Mesodermal cell (in vitro differentiated cells): Measurements from ENCODE around the gene HDAC4.

Experiments used
- H3K27ac ChIP-seq: 2 replicates; pipeline ENCODE4 v1.7.0; 2013; ENCODE audit warnings: mild to moderate bottlenecking, low read depth, low read length, moderate library complexity; ENCODE audit not compliant: severe bottlenecking
- H3K36me3 ChIP-seq: 2 replicates; pipeline ENCODE4 v1.7.1; 2013; ENCODE audit warnings: mild to moderate bottlenecking, low read length, moderate library complexity; ENCODE audit not compliant: control insufficient read depth, insufficient read depth
- H3K4me1 ChIP-seq: one replicate; pipeline ENCODE4 v1.7.1; 2013; ENCODE audit warnings: mild to moderate bottlenecking, low read length; ENCODE audit not compliant: insufficient read depth, control insufficient read depth, poor library complexity, severe bottlenecking
- H3K4me3 ChIP-seq: 2 replicates; pipeline ENCODE4 v1.7.0; 2013; ENCODE audit warnings: low read length, control low read depth, mild to moderate bottlenecking; ENCODE audit not compliant: insufficient read depth, poor library complexity, severe bottlenecking; ENCODE audit errors: extremely low read depth
- H3K9me3 ChIP-seq: 2 replicates; pipeline ENCODE4 v1.7.1; 2013; ENCODE audit warnings: mild to moderate bottlenecking, low read length, moderate library complexity; ENCODE audit not compliant: control insufficient read depth
- WGBS, 2 experiments: methylation state at CpG; one replicate each; pipeline ENCODE4 v1.1.5; 2013; ENCODE audit warnings: missing lambda C conversion rate in 2 of 2; ENCODE audit not compliant: insufficient coverage in 2 of 2; 5-methylcytosine and 5-hydroxymethylcytosine counted together

The HDAC4 gene

GRCh38 chr2:239271882-239272281, 128.9 kb downstream of the HDAC4 start:
- Histone ChIP-seq H3K4me1 (peaks cover 13% of the 10 kb centered on the region), H3K9me3 (no peaks in the 10 kb centered on the region)

GRCh38 chr2:239271471-239271870, 129.3 kb downstream of the HDAC4 start:
- WGBS, 2 experiments: 92 to 96% methylated on average over 10 to 11 of the region's 11 CpGs
- peaks cover 13% of the 10 kb centered on the region for H3K4me1 ChIP-seq
- H3K27ac ChIP-seq: no peak overlapping the region
- no peaks in the 10 kb centered on the region for H3K36me3 ChIP-seq
- H3K4me3 ChIP-seq: no peak overlapping the region
- H3K9me3 ChIP-seq: no peaks in the 10 kb centered on the region

More at GRCh38 chr2:239271882-239272281, 128.9 kb downstream of the HDAC4 start:
- Histone ChIP-seq H3K4me3 (no peak overlapping the region), H3K36me3 (no peaks in the 10 kb centered on the region), H3K27ac (no peak overlapping the region)
- 93 to 94% methylated on average over 3 to 4 of the region's 5 CpGs for WGBS, 2 experiments

GRCh38 chr2:239269916-239270315, 130.9 kb downstream of the HDAC4 start:
- WGBS, 2 experiments: 89 to 93% methylated on average over 10 of the region's 10 CpGs
- H3K4me3 ChIP-seq: no peak overlapping the region
- no peaks in the 10 kb centered on the region for H3K9me3 ChIP-seq
- H3K4me1 ChIP-seq: peaks cover 22% of the 10 kb centered on the region
- no peaks in the 10 kb centered on the region for H3K36me3 ChIP-seq
- no peak overlapping the region for H3K27ac ChIP-seq

GRCh38 chr2:239269173-239269885, 131.5 kb downstream of the HDAC4 start:
- no peak overlapping the region for H3K4me3 ChIP-seq
- H3K4me1 ChIP-seq: peaks cover 23% of the 10 kb centered on the region
- no peak overlapping the region for H3K27ac ChIP-seq
- WGBS, 2 experiments: 92 to 94% methylated on average over 7 to 8 of the region's 10 CpGs
- no peaks in the 10 kb centered on the region for H3K9me3 ChIP-seq
- H3K36me3 ChIP-seq: no peaks in the 10 kb centered on the region

- peaks cover 26% of the 10 kb centered on the region for H3K4me1 ChIP-seq
- 77 to 100% methylated on average over 3 of the region's 3 CpGs for WGBS, 2 experiments
- H3K27ac ChIP-seq: no peak overlapping the region
- no peaks in the 10 kb centered on the region for H3K9me3 ChIP-seq
- H3K4me3 ChIP-seq: no peak overlapping the region
- H3K36me3 ChIP-seq: no peaks in the 10 kb centered on the region
These were observed 132.3 kb downstream of the HDAC4 start for GRCh38 chr2:239268549-239268948.

- Histone ChIP-seq H3K4me3 (no peak overlapping the region), H3K9me3 (no peaks in the 10 kb centered on the region), H3K27ac (peak overlapping the region; percentile 16), H3K4me1 (peaks cover 22% of the 10 kb centered on the region), H3K36me3 (no peaks in the 10 kb centered on the region)
- 91 to 95% methylated on average over 3 to 4 of the region's 6 CpGs for WGBS, 2 experiments
These were observed 132.7 kb downstream of the HDAC4 start for GRCh38 chr2:239268082-239268481.

- no peak overlapping the region for H3K4me3 ChIP-seq
- no peaks in the 10 kb centered on the region for H3K36me3 ChIP-seq
- H3K27ac ChIP-seq: no peak overlapping the region
- H3K9me3 ChIP-seq: no peaks in the 10 kb centered on the region
- 84 to 89% methylated on average over 20 to 21 of the region's 22 CpGs for WGBS, 2 experiments
- peaks cover 22% of the 10 kb centered on the region for H3K4me1 ChIP-seq
These were observed 133.4 kb downstream of the HDAC4 start for GRCh38 chr2:239267288-239267951.

- H3K4me1 ChIP-seq: peaks cover 22% of the 10 kb centered on the region
- no peaks in the 10 kb centered on the region for H3K36me3 ChIP-seq
- H3K27ac ChIP-seq: no peak overlapping the region
- H3K9me3 ChIP-seq: no peaks in the 10 kb centered on the region
- 98% methylated on average over 7 to 10 of the region's 10 CpGs for WGBS, 2 experiments
- H3K4me3 ChIP-seq: no peak overlapping the region
These were observed 134.0 kb downstream of the HDAC4 start for GRCh38 chr2:239266779-239267287.

GRCh38 chr2:239266434-239266766, 134.4 kb downstream of the HDAC4 start:
- Histone ChIP-seq H3K9me3 (no peaks in the 10 kb centered on the region), H3K27ac (no peak overlapping the region)
- 81 to 89% methylated on average over 3 of the region's 4 CpGs for whole genome bisulfite sequencing, 2 experiments

GRCh38 chr2:239265681-239266433, 135.0 kb downstream of the HDAC4 start:
- no peaks in the 10 kb centered on the region for H3K36me3 ChIP-seq
- no peaks in the 10 kb centered on the region for H3K9me3 ChIP-seq
- H3K4me1 ChIP-seq: peaks cover 22% of the 10 kb centered on the region
- WGBS, 2 experiments: 80 to 87% methylated on average over 9 to 13 of the region's 14 CpGs
- no peak overlapping the region for H3K4me3 ChIP-seq
- H3K27ac ChIP-seq: no peak overlapping the region

More at GRCh38 chr2:239266434-239266766, 134.4 kb downstream of the HDAC4 start:
- Histone ChIP-seq H3K36me3 (no peaks in the 10 kb centered on the region), H3K4me1 (peaks cover 22% of the 10 kb centered on the region), H3K4me3 (no peak overlapping the region)
